D341Med (cell line): ENCODE measurements around the gene CEP76.
A peak's percentile ranks its signal among the peaks of the same experiment; 100 is the strongest.

Experiments
- DNase-seq: peaks from one replicate; pipeline ENCODE4 v3.0.0; 2012; ENCODE audit warnings: low spot score

CEP76 gene

GRCh38 chr18:12703664-12704063 is 1.1 kb upstream of the CEP76 start:
- DNase-seq, result peak; percentile 61

- DNase-seq, result no peak
These were observed 609 bp upstream of the CEP76 start for GRCh38 chr18:12703096-12703567.

- no peak for DNase-seq
These were observed 1.4 kb downstream of the CEP76 start for GRCh38 chr18:12701161-12701560.

DNA sequence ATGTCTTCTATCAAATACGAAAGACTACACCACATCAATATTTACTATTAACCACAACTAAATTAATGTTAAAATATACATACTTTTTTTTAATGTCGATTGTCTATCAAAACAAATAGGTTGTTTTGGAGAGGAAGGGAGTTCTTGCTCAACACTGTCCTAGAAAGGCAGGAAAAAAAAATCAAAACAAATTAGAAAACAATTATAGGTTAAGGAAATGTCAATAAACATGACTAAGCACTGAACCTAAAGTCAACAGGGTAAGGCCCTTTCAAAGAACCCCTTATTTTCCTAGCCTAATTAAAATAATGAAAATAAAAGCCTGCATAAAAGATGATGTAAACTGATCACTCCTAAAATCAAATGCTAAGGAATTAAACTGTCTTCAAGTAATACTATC is 2.8 kb downstream of the CEP76 start:
- no peak for DNase-seq

DNA sequence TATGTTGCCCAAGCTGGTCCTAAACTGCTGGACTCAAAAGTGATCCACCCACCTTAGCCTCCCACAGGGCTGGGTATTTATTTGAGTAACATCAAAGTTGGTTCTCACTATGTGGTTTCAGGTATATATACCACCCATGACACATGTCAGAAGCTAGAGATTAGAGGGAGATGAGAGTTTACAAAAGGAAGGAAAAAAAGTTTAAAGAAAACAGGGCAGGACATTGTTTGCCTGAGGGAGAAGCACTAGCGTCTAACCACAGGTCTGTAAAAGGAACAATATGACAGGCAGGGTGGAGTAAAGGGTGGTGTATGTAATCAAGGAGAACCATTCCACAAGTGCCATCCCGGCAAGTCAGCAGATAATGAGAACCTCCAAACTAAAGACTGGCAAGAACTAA is 8.5 kb downstream of the CEP76 start:
- no peak for DNase-seq

DNA sequence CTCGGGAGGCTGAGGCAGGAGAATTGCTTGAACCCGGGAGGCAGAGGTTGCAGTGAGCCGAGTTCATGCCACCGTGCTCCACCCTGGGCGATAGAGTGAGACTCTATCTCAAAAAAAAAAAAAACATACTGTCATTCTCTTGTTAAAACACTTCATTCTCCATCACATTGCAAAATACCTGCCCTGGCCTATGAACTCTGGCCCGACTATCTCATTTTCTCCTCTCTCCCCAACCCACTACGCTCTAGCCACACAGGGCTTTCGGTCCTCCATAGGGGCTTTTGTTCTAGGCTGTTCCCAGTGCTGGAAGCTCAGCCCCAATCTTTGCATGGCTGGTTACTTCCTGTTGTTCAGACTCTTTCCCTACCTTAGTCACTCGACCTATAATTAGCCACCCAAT is 10.3 kb downstream of the CEP76 start:
- no peak for DNase-seq

DNA sequence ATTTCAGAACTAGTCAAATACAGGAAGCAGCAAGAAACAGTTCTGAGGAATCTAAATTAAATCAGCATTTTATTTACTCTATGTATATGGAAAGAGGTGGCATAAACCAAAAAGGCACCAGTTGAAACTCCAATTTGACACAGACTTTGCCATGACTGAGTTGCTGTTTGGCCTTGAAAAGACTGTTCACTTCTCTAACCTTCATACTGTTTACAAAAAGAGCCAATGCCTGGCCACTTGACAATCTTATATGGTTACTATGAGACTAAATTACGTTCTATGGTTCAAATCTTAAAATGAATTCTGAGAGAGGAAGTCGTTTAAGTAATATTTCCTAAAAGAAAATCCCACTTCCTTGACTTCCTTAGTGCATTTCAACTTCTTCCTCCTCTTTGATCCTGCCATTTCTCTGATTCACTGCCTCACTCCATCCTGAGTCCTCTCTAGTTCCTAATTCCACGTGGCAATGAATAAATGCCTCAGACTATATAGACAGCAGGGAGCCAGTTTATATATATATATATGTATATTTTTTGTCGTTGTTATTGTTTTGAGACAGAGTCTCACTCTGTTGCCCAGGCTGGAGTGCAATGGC is 13.2 kb downstream of the CEP76 start:
- DNase-seq, result no peak

GRCh38 chr18:12686100-12686499 is 16.4 kb downstream of the CEP76 start:
- peak; percentile 75 for DNase-seq

DNA sequence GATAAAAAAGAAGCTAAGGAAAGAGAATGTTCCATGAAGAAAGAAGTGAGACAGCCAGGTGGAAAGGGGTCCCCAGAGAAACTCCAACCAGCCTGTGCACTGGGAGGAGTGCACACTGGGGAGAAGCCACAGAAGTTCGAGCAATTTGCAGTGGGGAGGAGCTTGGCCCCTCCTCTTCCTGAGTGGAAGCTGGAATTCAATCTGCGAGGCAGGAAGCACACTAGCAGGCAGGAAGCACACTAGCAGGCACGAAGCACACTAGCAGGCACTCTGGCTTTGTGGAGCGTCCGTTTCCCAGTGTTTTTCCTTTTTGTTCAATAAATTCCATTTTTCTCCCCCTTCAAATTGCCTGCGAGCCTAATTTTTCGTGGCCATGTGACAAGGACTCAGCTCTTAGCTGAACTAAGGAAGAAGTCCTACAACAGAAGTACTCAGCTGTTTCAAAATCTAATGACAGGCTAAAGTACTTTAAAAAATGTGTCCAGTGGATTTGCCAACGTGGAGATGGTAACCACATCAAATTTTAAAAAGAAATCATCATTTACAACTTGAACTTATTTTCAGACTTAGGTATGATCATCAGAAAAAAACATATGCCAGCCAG is 23.2 kb downstream of the CEP76 start:
- no peak for DNase-seq

- DNase-seq, result no peak
These were observed 34.5 kb downstream of the CEP76 start for GRCh38 chr18:12668041-12668440.

DNA sequence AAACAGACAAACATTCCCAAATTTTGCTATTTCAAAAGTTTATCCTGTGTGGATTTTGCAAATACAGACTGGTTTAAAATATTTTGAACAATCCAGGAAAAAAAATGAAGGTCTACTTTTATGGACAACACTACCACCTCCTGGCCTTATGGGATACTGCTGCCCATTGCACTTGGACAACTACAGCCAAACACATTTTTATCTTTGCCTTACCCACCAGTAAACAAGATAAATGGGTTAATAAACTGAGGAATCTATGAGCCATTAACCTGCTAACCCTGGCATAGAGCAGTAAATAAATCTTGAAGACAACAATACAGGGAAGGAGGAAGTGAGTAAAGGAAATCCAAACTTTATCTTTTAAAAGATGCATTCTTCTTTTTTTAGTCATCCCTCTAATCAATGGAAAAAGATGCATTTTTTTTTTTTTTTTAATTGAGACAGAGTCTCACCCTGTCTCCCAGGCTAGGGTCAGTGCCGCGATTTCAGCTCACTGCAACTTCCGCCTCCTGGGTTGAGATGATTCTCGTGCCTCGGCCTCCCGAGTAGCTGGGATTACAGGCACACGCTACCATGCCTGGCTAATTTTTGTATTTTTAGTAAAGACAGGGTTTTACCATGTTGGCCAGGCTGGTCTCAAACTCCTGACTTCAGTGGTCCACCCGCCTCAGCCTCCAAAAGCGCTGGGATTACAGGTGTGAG is 42.5 kb downstream of the CEP76 start:
- DNase-seq, result peak; percentile 73

- DNase-seq, result no peak
These were observed 43.9 kb downstream of the CEP76 start for GRCh38 chr18:12658426-12659138.

GRCh38 chr18:12657684-12658425 is 44.7 kb downstream of the CEP76 start, which contains the start of gene SPIRE1:
TSS of gene SPIRE1 (minus strand) at chr18:12658107. CDS start at chr18:12657866, 241 bp downstream.
- DNase-seq, result peak; percentile 95

- peak; percentile 89 for DNase-seq
These were observed 45.4 kb downstream of the CEP76 start for GRCh38 chr18:12656938-12657683.

DNA sequence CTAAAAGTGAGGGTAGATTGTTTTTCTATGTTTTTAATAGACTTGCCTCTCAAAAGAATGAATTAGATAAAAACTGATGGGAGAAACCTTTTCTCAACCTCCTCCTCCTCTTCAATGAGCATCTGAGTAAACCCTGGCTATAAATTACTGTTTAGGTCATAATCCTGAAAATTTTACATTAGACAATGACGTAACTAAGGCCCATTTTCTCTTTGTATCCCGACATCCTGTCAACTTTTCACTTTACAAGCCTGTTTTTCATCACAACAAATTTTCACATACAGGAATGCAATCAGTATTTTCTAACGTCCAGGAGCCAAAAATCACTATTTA is 46.0 kb downstream of the CEP76 start:
- DNase-seq, result no peak

GRCh38 chr18:12654971-12655370 is 47.6 kb downstream of the CEP76 start:
- DNase-seq, result no peak

- DNase-seq, result no peak
These were observed 49.6 kb downstream of the CEP76 start for GRCh38 chr18:12652861-12653401.

DNA sequence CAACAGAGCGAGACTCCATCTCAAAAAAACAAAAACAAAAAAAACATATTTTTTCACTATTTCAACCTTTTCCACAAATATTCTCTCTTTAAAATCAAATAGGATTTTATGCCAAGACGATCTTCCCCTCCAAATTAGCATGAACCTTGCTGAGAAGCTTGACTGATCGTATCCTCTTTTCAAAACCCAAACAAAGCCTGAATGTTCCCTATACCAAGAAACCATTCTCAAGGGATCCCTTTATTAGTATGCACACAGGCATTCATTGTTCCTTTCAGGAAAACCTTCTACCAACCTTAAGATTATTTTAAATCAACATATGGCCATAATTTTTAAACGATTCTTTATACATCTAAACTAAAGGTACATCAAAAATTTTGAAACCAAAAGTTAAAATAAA is 50.9 kb downstream of the CEP76 start:
- no peak for DNase-seq

DNA sequence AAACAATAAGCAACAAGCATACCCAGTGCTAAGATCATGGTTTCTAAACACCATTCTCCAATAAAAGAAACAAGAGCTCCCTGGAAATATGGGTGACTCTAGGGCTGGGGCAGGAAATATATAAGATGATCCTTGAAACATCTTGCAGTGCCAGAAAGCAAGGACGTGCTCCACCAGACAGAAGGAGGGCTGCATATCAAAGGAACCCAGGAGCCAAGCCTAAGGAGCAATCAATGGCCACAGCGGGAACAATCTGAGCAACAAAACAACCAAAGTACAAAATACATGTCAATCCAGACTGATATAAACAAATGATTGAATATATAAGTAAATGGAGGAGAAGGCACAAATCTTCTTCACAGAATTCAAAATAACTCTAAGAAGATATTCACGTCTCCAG is 54.8 kb downstream of the CEP76 start:
- no peak for DNase-seq

DNA sequence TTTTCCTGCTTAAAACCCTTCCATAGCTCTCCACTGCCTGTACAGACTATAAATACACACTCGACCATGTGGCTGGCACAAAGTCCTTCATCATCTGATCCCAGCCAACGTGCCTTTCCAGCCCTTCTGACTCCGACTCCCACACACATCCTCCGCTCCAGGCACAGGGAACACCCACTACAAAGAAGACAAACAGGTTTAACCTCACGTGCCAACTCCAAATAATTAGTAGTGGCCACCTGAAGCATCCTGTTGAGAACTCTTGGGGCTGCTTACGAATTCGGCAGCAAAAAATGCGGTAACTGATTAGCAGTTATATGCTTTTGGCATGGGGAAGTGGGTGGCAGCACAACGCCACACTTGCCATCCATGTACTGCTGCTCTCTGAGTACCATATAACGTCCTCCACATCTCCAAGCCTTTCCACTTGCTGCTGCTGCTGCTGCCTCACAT is 56.7 kb downstream of the CEP76 start:
- peak; percentile 55 for DNase-seq

DNA sequence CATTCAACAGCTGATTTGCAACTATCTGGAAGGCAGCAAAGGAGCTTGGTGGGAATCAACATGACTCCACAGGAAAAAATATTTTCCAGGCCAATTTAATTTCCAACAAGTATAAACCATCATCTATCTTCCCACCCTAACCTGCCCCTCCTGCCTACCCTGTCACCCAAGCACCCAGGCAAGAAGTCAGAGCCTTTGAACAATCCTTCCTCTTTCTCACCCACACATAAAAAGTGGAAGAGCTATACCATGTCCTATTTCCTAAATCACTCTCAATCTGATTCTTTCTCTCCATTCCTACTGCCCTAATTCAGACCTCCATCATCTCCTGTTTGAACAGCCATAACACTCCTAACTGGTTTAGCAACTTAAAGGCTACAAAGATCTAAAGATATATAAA is 57.3 kb downstream of the CEP76 start:
- DNase-seq, result no peak
